Measurements from ENCODE around the gene AFP.

AFP gene

DNA sequence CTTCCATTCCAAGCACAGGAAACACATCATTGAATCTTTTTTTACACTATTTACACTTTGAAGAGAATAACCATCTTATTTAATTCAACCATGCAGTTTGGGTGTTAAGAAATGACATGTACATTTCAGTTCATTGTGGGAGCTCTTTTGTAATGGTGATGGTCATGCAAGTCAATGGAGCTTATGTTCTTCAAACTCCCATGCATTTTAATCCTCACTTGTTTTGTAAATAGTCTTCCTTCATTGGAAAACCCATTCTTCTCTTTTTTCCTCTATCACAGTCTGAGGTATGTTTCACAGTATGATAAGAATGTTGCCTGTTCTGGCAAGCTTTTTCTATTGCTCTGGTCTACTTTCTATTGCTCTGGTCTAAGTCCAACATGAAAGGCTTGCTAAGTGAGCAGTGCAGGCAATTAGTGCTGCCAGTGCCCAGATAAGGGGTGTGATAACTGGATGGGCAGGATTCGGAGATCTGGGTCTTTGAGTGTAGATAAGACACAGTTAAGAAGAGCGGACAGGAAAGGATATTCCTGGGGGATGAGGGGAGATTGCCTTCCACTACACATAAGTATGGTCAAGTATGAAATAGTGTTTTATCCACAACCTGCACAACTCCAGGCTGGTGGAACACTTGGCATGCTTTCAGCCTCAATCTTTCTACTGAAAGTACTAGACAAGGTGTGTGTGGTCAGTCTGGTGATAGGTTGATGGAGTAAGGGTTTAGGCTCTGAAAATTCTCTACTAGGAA lies 17.1 kb downstream of the AFP start:
- no peak for DNase-seq (ENCODE audit: low read depth)
- no peak overlapping the region for H3K4me3 ChIP-seq (ENCODE audit: low read depth, low read length)

DNA sequence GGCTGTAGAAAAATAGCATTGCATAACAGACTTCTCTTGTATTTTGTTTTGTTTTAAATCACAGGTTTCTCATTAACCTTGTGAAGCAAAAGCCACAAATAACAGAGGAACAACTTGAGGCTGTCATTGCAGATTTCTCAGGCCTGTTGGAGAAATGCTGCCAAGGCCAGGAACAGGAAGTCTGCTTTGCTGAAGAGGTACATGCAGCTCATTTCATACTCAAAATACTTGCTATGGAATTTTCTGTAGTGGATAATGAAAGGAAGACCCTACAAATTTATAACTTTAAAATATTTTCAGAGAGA lies 17.6 kb downstream of the AFP start:
- H3K4me3 ChIP-seq (ENCODE audit: low read depth, low read length): no peak overlapping the region
- DNase-seq (ENCODE audit: low read depth): no peak

DNA sequence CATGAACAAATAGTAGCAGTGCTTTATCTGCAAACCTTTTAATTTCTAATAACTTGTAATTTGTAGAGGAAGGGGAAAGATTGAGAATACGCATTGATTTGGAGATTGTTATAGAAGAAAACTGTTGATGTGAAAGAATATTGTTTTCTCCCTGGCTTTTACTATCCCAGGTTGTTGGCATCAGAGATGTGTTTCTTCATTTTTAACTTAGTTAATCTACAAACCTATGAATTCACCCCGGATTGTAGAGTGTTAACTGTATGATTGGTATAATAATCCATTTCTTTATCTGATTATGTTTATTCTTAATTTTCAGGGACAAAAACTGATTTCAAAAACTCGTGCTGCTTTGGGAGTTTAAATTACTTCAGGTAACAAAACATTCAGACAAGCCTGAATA lies 18.9 kb downstream of the AFP start:
- no peak overlapping the region for H3K4me3 ChIP-seq (ENCODE audit: low read depth, low read length)
- no peak for DNase-seq (ENCODE audit: low read depth)

DNA sequence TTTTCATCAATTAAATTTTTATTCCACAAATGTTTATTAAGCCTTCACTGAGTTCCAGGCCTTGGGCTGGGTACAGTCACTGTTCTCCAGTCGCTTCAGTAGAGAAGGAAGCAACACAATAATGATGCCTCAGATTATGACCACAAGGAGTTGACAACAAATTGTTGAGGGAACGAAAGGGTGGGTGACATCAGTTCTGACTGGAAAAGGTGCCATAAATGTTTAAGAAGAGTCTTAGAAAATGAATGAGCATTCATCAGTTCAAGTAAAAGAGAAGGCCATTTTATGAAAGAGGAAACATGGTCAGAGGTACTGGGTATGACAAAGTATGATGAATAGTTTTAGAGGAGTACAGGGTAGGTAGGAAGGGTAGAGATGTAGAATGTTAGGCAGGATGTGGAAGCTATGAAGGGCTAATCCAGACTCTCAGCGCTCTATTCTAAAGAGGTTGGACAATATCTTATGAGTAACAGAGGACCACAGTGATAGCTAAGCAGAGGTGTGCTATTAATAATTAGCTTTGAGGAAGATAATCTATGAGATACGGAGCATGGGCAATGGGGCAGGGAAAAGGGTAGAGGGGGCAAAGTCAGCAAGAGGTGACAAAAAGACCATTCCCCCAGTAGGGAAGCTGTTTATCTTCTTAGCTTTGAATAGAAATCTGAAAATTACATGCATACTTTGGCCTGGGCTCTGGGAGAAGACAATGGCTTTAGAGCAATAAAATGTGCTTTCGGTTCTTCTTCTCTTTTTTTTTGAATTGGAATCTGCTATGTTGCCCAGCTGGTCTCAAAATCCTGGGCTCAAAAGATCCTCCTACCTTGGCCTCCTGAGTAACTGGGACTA lies 20.4 kb downstream of the AFP start:
- no peak for DNase-seq (ENCODE audit: low read depth)
- no peak overlapping the region for H3K4me3 ChIP-seq (ENCODE audit: low read depth, low read length)

DNA sequence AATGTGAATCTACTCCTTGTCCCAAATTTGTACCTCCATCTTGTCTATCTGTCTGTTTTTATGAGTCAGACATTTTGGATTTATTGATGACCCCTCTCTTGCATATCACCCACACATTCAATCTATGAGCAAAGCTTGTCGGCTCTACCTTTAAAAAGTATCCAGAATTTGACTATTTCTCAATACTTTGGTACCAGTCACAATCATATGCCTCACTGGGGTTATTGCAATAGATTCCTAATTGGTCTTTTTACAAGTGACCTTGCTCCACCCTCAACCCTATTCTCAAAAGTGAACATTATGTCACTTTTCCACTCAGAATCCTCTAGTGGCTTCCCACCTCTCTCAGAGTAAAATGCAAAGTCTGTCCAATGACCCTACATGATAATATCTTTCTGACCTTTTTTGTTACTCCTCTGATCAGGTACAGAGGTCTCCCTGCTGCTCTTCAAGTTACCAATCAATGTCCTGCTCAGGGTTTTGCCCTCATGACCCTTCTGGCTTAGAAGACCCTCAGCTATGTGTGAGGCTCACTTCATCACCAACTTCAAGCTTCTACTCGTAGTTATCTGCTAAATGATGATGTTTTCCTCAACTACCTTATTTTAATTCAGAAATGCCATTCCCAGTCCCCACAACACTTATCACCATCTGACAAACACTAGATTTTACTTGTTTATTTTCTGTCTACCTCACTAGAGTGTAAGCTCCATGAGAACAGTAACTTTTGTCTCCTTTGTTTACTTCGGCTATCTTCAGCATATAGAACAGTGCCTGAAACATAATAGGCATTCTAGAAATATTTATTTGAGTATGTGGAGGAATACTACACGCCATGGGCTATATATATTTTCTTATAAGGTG lies 22.4 kb downstream of the AFP start:
- no peak overlapping the region for H3K4me3 ChIP-seq (ENCODE audit: low read depth, low read length)
- DNase-seq (ENCODE audit: low read depth): no peak

DNA sequence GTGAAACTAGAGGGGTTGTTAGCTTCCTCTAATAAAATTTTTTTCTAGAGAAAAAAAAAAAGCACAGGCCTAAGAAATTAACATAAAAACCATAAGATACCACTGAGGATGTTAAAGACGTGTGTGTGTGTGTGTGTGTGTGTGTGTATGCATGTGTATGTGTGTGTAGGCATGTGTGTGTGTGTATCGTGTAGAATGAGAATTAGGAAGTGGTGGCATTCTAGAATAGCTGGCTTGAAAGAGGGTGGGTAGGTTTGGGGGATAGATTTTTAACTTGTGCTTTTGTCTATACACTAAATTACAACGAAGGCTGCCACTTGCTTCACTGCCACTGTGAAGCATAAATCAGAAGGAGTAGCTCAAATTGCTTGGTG lies 23.0 kb downstream of the AFP start:
- no peak for DNase-seq (ENCODE audit: low read depth)
- no peak overlapping the region for H3K4me3 ChIP-seq (ENCODE audit: low read depth, low read length)

DNA sequence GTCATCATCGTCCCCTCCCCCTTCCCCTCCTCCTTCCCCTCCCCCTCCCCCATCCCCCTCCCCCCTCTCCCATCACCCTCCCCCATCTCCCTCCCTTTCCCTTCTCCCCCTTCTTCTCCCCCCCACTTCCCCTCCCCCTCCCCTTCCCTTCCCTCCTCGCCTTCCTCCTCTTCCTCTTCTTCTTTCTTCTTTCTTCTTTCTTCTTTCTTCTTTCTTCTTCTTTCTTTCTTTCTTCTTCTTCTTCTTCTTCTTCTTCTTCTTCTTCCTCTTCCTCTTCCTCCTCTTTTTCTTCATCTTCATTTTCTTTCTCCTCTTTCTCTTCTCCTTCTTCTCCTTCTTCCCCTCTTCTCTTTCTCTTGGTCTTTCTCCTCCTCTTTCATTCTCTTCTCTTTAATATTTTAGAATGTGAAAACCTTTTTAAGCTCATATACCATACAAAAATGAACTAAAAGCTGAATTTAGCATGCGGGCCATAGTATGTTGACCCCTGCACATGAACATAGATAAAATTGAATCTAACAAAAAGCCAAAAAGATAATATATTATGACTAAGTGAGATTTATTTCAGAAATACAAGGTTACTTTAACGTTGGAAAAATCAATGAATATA lies 25.0 kb downstream of the AFP start:
- DNase-seq (ENCODE audit: low read depth): no peak
- H3K4me3 ChIP-seq (ENCODE audit: low read depth, low read length): no peak overlapping the region

DNA sequence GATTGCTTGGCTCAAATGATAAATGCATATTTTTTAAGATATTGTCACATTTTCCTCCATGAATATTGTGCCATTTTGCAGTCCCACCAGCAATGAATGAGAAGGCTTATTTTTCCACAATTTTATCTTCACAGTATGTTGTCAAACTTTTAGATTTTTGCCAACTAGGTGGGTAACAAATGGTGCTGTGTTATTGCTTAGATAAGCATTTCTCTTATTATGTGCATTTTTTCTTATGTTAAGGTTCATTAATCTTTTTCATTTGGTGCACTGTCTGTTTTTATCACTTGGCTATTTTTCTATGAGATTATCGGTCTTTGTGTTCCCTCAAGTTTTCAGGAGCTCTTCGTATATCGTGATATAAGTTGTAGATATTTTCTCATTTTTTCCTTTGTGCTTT lies 32.1 kb downstream of the AFP start:
- H3K4me3 ChIP-seq (ENCODE audit: low read depth, low read length): no peak overlapping the region
- DNase-seq (ENCODE audit: low read depth): no peak

DNA sequence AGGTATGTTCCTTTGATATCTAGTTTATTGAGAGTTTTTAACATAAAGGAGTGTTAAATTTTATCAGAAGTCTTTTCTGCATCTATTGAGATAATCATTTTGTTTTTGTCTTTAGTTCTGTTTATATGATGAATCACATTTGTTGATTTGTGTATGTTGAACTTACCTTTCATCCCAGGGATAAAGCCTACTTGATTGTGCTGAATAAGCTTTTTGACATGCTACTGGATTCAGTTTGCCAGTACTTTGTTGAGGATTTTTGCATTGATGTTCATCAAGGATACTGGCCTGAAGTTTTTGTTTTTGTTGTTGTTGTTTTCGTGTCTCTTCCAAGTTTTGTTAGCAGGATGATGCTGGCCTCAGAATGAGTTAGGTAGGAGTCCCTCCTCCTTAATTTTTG lies 34.7 kb downstream of the AFP start:
- H3K4me3 ChIP-seq (ENCODE audit: low read depth, low read length): no peak overlapping the region
- DNase-seq (ENCODE audit: low read depth): no peak

DNA sequence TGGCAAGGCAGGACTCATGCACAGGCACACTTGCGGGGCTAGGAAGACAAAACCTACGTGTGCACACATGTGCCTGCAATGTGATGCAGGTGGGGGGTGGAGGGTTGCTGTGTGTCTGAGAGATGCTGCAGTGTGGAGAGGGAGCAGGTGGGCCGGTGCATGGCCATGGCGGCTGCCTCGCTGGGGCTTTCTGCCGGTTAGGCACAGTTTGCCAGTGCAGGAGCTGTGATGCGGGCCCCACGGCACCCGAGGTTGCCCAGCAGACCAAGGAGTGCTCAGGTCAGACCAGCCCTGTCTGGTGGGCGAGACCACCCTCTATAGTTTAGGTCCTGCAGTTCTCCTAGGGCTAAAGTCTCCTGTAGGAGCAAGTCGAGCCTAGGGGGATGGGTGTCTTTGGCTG lies 41.2 kb downstream of the AFP start:
- no peak overlapping the region for H3K4me3 ChIP-seq (ENCODE audit: low read depth, low read length)
- no peak for DNase-seq (ENCODE audit: low read depth)

DNA sequence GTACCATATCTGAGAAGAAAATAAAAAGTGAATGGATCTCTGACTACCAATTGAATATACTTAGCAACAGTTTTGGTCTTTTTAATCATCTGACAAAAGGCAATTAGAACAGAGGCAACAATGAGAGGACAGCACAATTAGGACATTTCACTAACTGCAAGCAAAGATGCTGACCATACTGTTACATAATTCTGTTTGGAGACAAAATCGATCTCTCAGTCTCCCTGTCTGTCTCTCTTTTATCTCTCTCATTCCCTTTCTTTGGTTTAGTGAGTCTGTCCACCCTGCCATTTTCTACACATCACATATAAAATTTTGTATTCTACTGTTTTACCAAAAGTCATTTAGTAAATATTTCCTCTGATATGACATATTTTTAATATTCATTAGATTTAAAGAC lies 43.3 kb downstream of the AFP start:
- DNase-seq (ENCODE audit: low read depth): no peak
- H3K4me3 ChIP-seq (ENCODE audit: low read depth, low read length): no peak overlapping the region

DNA sequence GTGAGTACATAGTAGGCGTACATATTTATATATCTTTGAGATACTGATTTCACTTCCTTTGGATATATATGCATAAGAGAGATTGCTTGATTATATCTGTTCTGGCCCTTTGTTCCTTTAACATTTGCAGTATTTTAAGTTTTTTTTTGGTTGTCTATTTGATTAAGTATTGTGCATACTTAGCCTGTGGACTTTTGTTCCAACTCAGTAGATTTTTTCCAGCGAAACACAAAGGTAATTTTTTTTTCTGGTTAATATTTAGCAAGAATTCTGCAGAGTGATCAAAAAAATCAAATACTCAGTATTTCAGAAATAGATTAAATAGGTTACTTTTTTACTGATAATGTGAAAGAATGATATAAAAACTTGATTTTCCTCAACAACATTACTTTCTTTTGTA lies 45.3 kb downstream of the AFP start, which contains the start of gene AFM:
Gene AFM (plus strand): TSS at position 388 of the 400 bp plus-strand sequence. CDS start 31 bp downstream, outside the sequence.
- H3K4me3 ChIP-seq (ENCODE audit: low read depth, low read length): no peak within 1 kb of the TSS
- DNase-seq (ENCODE audit: low read depth): no peak

DNA sequence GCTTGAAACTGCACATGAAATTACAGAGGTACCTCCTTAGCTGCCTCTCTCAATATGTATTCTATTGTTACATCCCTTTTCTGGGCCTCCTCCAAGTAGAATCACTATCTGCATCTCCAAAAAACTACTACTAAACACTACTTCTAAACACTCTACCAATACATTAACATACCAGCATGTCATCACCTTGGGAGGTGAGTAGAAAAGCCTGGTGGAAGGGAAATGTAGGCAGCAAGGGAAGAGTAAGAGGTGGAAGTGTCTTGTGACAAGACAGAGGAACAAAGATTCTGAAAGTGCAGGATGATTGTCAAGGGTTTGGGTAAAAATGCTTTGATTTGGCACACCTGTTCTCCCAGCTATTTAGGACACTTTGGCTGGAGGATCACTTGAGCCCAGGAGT lies 49.1 kb downstream of the AFP start:
- no peak for DNase-seq (ENCODE audit: low read depth)

DNA sequence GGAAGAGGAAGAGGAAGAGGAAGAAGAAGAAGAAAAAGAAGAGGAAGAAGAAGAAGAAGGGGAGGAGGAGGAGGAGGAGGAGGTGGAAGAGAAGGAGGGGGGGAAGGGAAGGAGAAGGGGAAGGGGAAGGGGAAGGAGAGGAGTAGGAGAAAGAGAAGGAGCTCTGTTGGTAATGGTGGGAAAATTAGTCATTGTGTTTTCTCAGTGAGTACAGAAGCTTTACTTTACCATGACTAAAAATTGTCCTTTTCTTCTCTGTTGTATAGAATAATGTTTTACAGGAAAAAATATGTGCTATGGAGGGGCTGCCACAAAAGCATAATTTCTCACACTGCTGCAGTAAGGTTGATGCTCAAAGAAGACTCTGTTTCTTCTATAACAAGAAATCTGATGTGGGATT lies 49.6 kb downstream of the AFP start:
- no peak for DNase-seq (ENCODE audit: low read depth)
- no peak overlapping the region for H3K4me3 ChIP-seq (ENCODE audit: low read depth, low read length)

More for the DNA sequence above, 49.1 kb downstream of the AFP start:
- H3K4me3 ChIP-seq (ENCODE audit: low read depth, low read length): no peak overlapping the region

DNA sequence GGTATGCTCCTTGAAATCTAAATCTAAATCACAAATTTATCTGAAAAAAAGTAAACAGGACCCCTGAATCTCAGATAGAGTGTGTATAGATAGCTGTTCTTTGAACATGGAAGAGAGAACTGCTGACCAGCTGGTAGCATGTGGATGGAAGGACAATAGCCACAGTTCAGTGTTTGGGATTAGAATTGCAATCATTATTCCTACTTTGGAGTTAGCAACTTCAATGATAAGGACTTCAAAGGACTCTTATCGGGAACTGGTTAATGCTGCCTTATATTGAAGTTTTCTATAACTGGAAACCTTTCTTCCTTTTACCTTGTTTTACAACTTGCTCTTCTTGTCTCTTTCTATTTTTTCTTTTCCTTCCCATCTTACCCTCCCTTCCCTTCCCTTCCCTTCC lies 50.5 kb downstream of the AFP start:
- DNase-seq (ENCODE audit: low read depth): no peak
- H3K4me3 ChIP-seq (ENCODE audit: low read depth, low read length): no peak overlapping the region

DNA sequence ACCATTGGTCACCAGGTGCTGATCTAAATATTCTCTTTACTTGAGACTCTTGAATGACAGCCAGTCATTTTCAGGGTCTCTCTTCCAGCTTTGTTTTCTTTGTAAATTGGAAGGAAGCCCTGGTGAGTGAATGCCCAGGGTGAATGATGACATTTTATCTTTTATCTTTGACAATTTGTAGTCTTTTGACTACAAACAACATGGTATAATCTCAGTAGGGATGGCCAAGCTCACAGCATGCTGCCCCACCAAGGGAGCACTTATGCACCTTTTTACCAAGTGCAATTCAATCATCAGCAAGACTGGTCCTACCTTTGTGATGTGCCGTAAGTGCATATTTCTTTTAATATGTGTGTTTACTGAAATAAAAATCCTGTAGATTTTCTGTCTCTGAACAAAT lies 51.2 kb downstream of the AFP start:
- DNase-seq (ENCODE audit: low read depth): no peak
- H3K4me3 ChIP-seq (ENCODE audit: low read depth, low read length): no peak overlapping the region

DNA sequence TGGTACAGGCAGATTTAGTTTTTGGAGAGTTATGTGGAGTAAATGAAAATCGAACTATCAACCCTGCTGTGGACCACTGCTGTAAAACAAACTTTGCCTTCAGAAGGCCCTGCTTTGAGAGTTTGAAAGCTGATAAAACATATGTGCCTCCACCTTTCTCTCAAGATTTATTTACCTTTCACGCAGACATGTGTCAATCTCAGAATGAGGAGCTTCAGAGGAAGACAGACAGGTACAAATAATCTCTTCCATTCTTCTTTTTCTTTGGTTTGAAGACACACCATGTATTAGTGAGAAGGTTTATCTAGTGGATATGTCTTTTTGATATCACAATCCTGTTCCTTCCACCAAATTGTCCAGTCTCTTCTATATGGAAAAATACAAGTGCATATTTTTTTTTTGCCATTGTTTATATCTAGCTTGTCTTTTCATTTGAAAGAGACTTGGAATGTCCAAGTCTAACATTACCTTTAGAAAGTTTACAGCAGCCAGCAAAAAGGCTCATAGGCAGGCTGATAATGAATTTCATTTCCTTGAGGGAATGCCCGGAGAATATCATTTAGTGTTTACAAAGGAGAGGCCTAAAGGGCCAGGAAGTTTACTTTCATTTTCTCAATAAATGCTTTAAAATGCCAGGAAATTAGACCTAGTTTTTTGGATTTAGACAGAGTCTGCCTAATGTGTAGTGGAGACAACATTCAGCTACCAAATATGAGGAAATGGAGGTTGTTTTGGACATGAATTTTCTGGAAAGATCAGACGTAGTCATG lies 64.2 kb downstream of the AFP start:
- H3K4me3 ChIP-seq (ENCODE audit: low read depth, low read length): no peak overlapping the region
- DNase-seq (ENCODE audit: low read depth): no peak

DNA sequence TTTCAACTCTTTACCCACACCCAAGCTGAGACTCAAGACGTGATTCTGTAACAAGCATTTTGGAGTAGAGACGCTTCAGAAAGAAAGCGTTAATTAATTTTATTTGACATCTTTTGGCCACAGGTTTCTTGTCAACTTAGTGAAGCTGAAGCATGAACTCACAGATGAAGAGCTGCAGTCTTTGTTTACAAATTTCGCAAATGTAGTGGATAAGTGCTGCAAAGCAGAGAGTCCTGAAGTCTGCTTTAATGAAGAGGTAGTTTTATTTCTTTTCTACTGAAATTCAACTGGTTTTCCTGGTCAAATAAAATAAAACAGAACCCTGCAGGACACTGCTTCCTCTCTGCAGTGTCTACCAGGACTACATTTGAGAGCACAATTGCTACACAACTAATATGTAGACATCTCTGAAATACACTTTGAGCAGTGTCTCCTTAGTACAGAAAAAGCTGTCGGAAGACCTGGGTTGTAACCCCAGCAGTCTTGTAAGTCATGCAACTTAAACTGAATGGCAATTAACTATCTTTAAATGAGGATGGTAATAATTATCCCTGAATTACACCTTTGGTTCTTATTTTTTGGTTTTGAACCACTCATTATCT lies 65.7 kb downstream of the AFP start:
- DNase-seq (ENCODE audit: low read depth): no peak
- no peak overlapping the region for H3K4me3 ChIP-seq (ENCODE audit: low read depth, low read length)

DNA sequence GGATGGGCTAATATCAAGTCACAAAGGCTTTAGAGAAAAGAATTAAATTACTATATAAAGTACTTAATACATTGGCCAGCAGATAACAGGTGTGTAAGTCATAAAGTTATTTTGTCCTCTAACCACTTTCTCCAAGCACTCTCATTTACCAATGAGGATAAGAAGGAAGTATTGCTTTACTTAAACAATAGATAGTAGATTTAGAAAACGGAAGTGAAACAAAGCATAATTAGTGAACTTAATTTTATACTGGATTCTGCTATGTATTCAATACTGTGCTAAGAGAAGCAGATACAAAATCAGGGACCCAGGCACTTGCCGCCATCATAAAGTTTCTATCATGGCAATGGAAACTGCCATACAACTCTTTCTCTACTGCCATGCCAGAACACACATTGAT lies 69.5 kb downstream of the AFP start:
- no peak for DNase-seq (ENCODE audit: low read depth)
- no peak overlapping the region for H3K4me3 ChIP-seq (ENCODE audit: low read depth, low read length)
